ENCODE data around the gene EVA1A. TPM values are rescaled to one million over a fixed set of nuclear protein-coding genes. Genes with fewer than 3 reads are reported as not detected.

EVA1A gene
- total RNA-seq (ENCODE audit: unreplicated experiment), result not detected
- long read RNA-seq, result 0 reads

GRCh38 chr2:75560768-75561565 is at the start of gene EVA1A:
EVA1A (minus strand) TSS chr2:75560939; CDS start chr2:75518140, 42,799 bp downstream.
- peak; percentile 54 for DNase-seq
- no peaks in the 10 kb centered on the region for H3K36me3 Mint-ChIP-seq (ENCODE audit: unreplicated experiment)
- H3K4me1 Mint-ChIP-seq (ENCODE audit: low read depth, unreplicated experiment), result no peaks in the 10 kb centered on the region
- peak within 1 kb of the TSS; percentile 92 for H3K4me3 Mint-ChIP-seq (ENCODE audit: unreplicated experiment)
- peaks cover 10% of the 10 kb centered on the region for H3K27me3 Mint-ChIP-seq (ENCODE audit: unreplicated experiment)
- TF ChIP-seq CTCF (IDR thresholded peaks at IDR 0.05; ENCODE audit: partially characterized antibody, unreplicated experiment), result no peak
- no peak within 1 kb of the TSS for H3K27ac Mint-ChIP-seq (ENCODE audit: unreplicated experiment)
- peaks cover 6% of the 10 kb centered on the region for H3K9me3 Mint-ChIP-seq (ENCODE audit: unreplicated experiment)

DNA sequence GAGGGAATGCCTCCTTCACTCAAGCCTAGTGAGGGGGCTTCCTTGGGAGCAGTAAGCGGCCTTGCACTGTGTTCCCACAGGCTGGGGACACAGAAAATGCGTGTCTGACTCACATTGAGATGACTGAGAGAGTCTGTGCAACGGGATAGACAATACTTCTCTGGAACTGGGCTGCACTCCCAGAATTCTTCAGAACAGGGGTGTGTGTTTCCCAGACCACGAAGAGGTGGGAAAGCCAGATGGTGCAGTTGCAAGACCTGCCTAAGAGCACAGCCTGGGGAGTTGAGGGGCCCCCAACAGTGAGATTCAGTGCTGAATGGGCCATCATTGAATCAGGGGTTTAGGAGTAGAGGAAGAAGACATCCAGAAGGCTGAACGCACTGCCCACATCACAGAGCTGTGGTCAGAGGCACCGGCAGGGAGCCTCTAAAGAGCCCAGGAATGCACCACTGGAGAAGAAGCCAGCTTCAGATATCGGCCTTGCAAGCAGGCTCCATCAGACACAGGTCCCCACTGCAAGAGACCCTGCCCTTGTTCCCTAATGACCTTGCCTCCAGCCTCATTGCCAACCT is 49.3 kb upstream of the EVA1A start:
- Mint-ChIP-seq H3K4me1 (ENCODE audit: low read depth, unreplicated experiment) (peaks cover 2% of the 10 kb centered on the region), H3K4me3 (ENCODE audit: unreplicated experiment) (no peak overlapping the region), H3K36me3 (ENCODE audit: unreplicated experiment) (no peaks in the 10 kb centered on the region), H3K9me3 (ENCODE audit: unreplicated experiment) (peaks cover 1% of the 10 kb centered on the region), H3K27me3 (ENCODE audit: unreplicated experiment) (no peaks in the 10 kb centered on the region), H3K27ac (ENCODE audit: unreplicated experiment) (no peak overlapping the region)
- DNase-seq, result no peak
- TF ChIP-seq CTCF (IDR thresholded peaks at IDR 0.05; ENCODE audit: partially characterized antibody, unreplicated experiment), result no peak

- Mint-ChIP-seq H3K36me3 (ENCODE audit: unreplicated experiment) (no peaks in the 10 kb centered on the region), H3K9me3 (ENCODE audit: unreplicated experiment) (peaks cover 1% of the 10 kb centered on the region), H3K4me3 (ENCODE audit: unreplicated experiment) (no peak overlapping the region), H3K27me3 (ENCODE audit: unreplicated experiment) (peaks cover 1% of the 10 kb centered on the region), H3K4me1 (ENCODE audit: low read depth, unreplicated experiment) (peaks cover 2% of the 10 kb centered on the region), H3K27ac (ENCODE audit: unreplicated experiment) (no peak overlapping the region)
- TF ChIP-seq CTCF (IDR thresholded peaks at IDR 0.05; ENCODE audit: partially characterized antibody, unreplicated experiment), result no peak
- no peak for DNase-seq
Observed at GRCh38 chr2:75609334-75609689, 48.6 kb upstream of the EVA1A start.

- DNase-seq, result peak; percentile 72
- peaks cover 1% of the 10 kb centered on the region for H3K27me3 Mint-ChIP-seq (ENCODE audit: unreplicated experiment)
- peak overlapping the region; percentile 82 for H3K27ac Mint-ChIP-seq (ENCODE audit: unreplicated experiment)
- H3K4me1 Mint-ChIP-seq (ENCODE audit: low read depth, unreplicated experiment), result peaks cover 2% of the 10 kb centered on the region
- H3K4me3 Mint-ChIP-seq (ENCODE audit: unreplicated experiment), result peak overlapping the region; percentile 76
- TF ChIP-seq CTCF (IDR thresholded peaks at IDR 0.05; ENCODE audit: partially characterized antibody, unreplicated experiment), result peak; percentile 92
- H3K36me3 Mint-ChIP-seq (ENCODE audit: unreplicated experiment), result no peaks in the 10 kb centered on the region
- H3K9me3 Mint-ChIP-seq (ENCODE audit: unreplicated experiment), result peaks cover 1% of the 10 kb centered on the region
Observed at GRCh38 chr2:75608684-75609333, 48.1 kb upstream of the EVA1A start.
